G401.6 (cell line): Measurements from ENCODE around the gene IL20.

ENCODE experiments used
- FAIRE-seq: peaks from 2 replicates; lab custom pipeline; 2012; peaks lifted over from hg19 to GRCh38; lab: Jason Lieb, UNC

The IL20 gene

GRCh38 chr1:206880314-206880713 is 14.9 kb downstream of the IL20 start:
- no peak for FAIRE-seq

- no peak for FAIRE-seq
These were observed 17.1 kb downstream of the IL20 start for GRCh38 chr1:206882555-206882954.

- no peak for FAIRE-seq
These were observed 17.7 kb downstream of the IL20 start for GRCh38 chr1:206883160-206883559.

GRCh38 chr1:206883876-206884275 is 18.5 kb downstream of the IL20 start:
- FAIRE-seq: no peak

GRCh38 chr1:206885341-206886060 is 20.1 kb downstream of the IL20 start:
- no peak for FAIRE-seq

- FAIRE-seq: no peak
These were observed 21.4 kb downstream of the IL20 start for GRCh38 chr1:206886831-206887230.

GRCh38 chr1:206887701-206888100 is 22.3 kb downstream of the IL20 start:
- no peak for FAIRE-seq

GRCh38 chr1:206890125-206891060 is 25.0 kb downstream of the IL20 start:
- no peak for FAIRE-seq

GRCh38 chr1:206891412-206891811 is 26.0 kb downstream of the IL20 start:
- no peak for FAIRE-seq

- no peak for FAIRE-seq
These were observed 27.0 kb downstream of the IL20 start for GRCh38 chr1:206892351-206892984.

- no peak for FAIRE-seq
These were observed 28.0 kb downstream of the IL20 start for GRCh38 chr1:206893380-206893779.

- FAIRE-seq: no peak
These were observed 29.9 kb downstream of the IL20 start for GRCh38 chr1:206895325-206895724.

GRCh38 chr1:206895837-206896242 is 30.4 kb downstream of the IL20 start:
- FAIRE-seq: no peak

GRCh38 chr1:206896261-206896660 is 30.8 kb downstream of the IL20 start:
- no peak for FAIRE-seq

GRCh38 chr1:206897175-206897574 is 31.8 kb downstream of the IL20 start, which contains the start of gene IL24:
Gene IL24, plus strand, starts transcription at chr1:206897443. Its CDS starts 390 bp downstream, at chr1:206897833.
- FAIRE-seq: no peak

GRCh38 chr1:206898089-206898914 is 32.9 kb downstream of the IL20 start:
- no peak for FAIRE-seq

- FAIRE-seq: no peak
These were observed 33.5 kb downstream of the IL20 start for GRCh38 chr1:206898915-206899431.

- FAIRE-seq: no peak
These were observed 34.3 kb downstream of the IL20 start for GRCh38 chr1:206899717-206900116.

- FAIRE-seq: no peak
These were observed 34.7 kb downstream of the IL20 start for GRCh38 chr1:206900149-206900548.

GRCh38 chr1:206901944-206902343 is 36.5 kb downstream of the IL20 start:
- FAIRE-seq: no peak

GRCh38 chr1:206902702-206903101 is 37.3 kb downstream of the IL20 start:
- no peak for FAIRE-seq

GRCh38 chr1:206903687-206904086 is 38.3 kb downstream of the IL20 start:
- FAIRE-seq: no peak
